ENCODE measurements around the gene DUSP23. TPM values are rescaled to one million over a fixed set of nuclear protein-coding genes. Genes with fewer than 3 reads are reported as not detected.

DUSP23 gene
- total RNA-seq, 4 donors from 2014 or later: 47.0 to 94.6 (median 77.2) TPM

- ATAC-seq: peak; percentile 57 to 60
- Histone ChIP-seq H3K36me3 (no peaks in the 10 kb centered on the region), H3K4me1 (peaks cover 0 to 10% of the 10 kb centered on the region in 2 donors), H3K9me3 (no peaks in the 10 kb centered on the region), H3K27ac (peak overlapping the region in 1 of 4 donors; percentile 63), H3K27me3 (peaks cover 0 to 2% (median 0%) of the 10 kb centered on the region in 3 donors), H3K4me3 (no peak overlapping the region)
- no peak for TF ChIP-seq POLR2A (IDR thresholded peaks at IDR 0.05)
- TF ChIP-seq, protein P1, sequence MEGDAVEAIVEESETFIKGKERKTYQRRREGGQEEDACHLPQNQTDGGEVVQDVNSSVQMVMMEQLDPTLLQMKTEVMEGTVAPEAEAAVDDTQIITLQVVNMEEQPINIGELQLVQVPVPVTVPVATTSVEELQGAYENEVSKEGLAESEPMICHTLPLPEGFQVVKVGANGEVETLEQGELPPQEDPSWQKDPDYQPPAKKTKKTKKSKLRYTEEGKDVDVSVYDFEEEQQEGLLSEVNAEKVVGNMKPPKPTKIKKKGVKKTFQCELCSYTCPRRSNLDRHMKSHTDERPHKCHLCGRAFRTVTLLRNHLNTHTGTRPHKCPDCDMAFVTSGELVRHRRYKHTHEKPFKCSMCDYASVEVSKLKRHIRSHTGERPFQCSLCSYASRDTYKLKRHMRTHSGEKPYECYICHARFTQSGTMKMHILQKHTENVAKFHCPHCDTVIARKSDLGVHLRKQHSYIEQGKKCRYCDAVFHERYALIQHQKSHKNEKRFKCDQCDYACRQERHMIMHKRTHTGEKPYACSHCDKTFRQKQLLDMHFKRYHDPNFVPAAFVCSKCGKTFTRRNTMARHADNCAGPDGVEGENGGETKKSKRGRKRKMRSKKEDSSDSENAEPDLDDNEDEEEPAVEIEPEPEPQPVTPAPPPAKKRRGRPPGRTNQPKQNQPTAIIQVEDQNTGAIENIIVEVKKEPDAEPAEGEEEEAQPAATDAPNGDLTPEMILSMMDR (IDR thresholded peaks at IDR 0.05 in 4 of 5, conservative IDR thresholded peaks at IDR 0.05 in 1 of 5): peak in 3 of 5 experiments; percentile 38 to 48 (median 47)
- intact Hi-C loops (cut with DNase I; ENCODE audit: low total_unique reads): loop anchor here (2.0 kb wide), 1 partner anchor 26 kb away; no protein-coding TSS in a partner anchor
- peak; percentile 26 to 38 for DNase-seq
- in situ Hi-C loops (cut with MboI; ENCODE audit: low sequenced_read_pairs in 4 of 4): no loop called here
Observed at GRCh38 chr1:159829273-159829634, 48.5 kb downstream of the DUSP23 start.

DNA sequence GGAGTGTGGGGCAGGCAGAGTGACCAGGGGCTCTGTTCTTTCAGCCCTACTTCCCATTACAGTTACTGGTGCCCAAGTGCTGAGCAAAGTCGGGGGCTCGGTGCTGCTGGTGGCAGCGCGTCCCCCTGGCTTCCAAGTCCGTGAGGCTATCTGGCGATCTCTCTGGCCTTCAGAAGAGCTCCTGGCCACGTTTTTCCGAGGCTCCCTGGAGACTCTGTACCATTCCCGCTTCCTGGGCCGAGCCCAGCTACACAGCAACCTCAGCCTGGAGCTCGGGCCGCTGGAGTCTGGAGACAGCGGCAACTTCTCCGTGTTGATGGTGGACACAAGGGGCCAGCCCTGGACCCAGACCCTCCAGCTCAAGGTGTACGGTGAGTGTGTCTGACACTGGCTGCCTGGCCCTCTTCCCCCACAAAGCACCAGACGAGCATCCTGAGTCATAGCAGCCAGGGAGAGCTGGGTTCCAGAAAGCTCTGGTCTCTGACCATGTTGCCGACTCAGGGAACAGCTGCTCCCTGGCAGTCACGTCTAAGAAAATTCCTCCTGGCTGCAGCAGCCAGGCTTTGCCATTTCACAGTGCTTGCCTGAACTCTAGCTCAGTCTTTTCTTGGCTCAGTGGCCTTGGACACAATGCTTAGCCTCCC lies 49.2 kb downstream of the DUSP23 start:
- H3K4me1 ChIP-seq: peaks cover 0 to 10% of the 10 kb centered on the region in 2 donors
- H3K9me3 ChIP-seq: no peaks in the 10 kb centered on the region
- intact Hi-C loops (cut with DNase I; ENCODE audit: low total_unique reads) (loop anchor here (2.0 kb wide), 2 partner anchors 25 to 49 kb away; partner anchors contain the start of gene DUSP23), in situ Hi-C loops (cut with MboI; ENCODE audit: low sequenced_read_pairs in 4 of 4) (no loop called here)
- no peaks in the 10 kb centered on the region for H3K36me3 ChIP-seq
- peak overlapping the region in 1 of 4 donors; percentile 63 for H3K27ac ChIP-seq
- TF ChIP-seq, protein P1 (IDR thresholded peaks at IDR 0.05 in 4 of 5, conservative IDR thresholded peaks at IDR 0.05 in 1 of 5): no peak
- TF ChIP-seq POLR2A (IDR thresholded peaks at IDR 0.05): no peak
- no peaks in the 10 kb centered on the region for H3K27me3 ChIP-seq
- H3K4me3 ChIP-seq: no peak overlapping the region
- peak; percentile 43 to 53 for DNase-seq
- peak; percentile 73 to 94 for ATAC-seq

DNA sequence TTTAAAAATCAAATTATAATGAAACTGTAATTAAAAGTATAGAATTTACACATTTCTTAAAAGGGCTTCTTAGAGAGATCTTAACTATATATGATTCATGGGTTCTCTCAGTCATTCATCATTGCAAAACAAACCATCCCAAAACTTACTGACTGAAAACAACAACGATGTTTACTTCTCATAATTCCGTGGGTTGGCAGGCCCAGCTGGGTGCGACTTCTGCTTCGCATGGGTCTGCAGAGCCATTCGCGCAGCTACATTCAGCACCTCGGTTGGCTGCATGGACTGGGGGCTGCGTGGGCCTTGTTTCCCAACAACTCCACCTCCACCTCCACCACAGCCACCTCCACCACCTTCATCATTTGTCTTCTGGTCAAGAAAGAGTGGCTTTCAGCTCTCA lies 50.0 kb downstream of the DUSP23 start:
- Histone ChIP-seq H3K27me3 (no peaks in the 10 kb centered on the region), H3K4me3 (no peak overlapping the region), H3K4me1 (peaks cover 0 to 14% of the 10 kb centered on the region in 2 donors), H3K27ac (no peak overlapping the region), H3K36me3 (no peaks in the 10 kb centered on the region), H3K9me3 (no peaks in the 10 kb centered on the region)
- ATAC-seq (no peak), DNase-seq (no peak)
- intact Hi-C loops (cut with DNase I; ENCODE audit: low total_unique reads) (loop anchor here (2.0 kb wide), 1 partner anchor 50 kb away; the partner anchor contains the start of gene DUSP23), in situ Hi-C loops (cut with MboI; ENCODE audit: low sequenced_read_pairs in 4 of 4) (no loop called here)
- TF ChIP-seq, protein P1 (IDR thresholded peaks at IDR 0.05 in 4 of 5, conservative IDR thresholded peaks at IDR 0.05 in 1 of 5): no peak
- no peak for TF ChIP-seq POLR2A (IDR thresholded peaks at IDR 0.05)

GRCh38 chr1:159831412-159832141 lies 50.8 kb downstream of the DUSP23 start:
- no peaks in the 10 kb centered on the region for H3K36me3 ChIP-seq
- no peak for TF ChIP-seq POLR2A (IDR thresholded peaks at IDR 0.05)
- TF ChIP-seq, protein P1 (IDR thresholded peaks at IDR 0.05 in 4 of 5, conservative IDR thresholded peaks at IDR 0.05 in 1 of 5): no peak
- H3K27ac ChIP-seq: no peak overlapping the region
- in situ Hi-C loops (cut with MboI; ENCODE audit: low sequenced_read_pairs in 4 of 4) (no loop called here), intact Hi-C loops (cut with DNase I; ENCODE audit: low total_unique reads) (loop anchor here (2.0 kb wide), 1 partner anchor 51 kb away; the partner anchor contains the start of gene DUSP23)
- ATAC-seq: no peak
- H3K4me1 ChIP-seq: peaks cover 0 to 15% of the 10 kb centered on the region in 2 donors
- H3K4me3 ChIP-seq: no peak overlapping the region
- no peaks in the 10 kb centered on the region for H3K9me3 ChIP-seq
- no peak for DNase-seq
- no peaks in the 10 kb centered on the region for H3K27me3 ChIP-seq

Other genes with a start within 250 kb of the DUSP23 start
- not detected for gene OR10J5, start 245.0 kb upstream of the DUSP23 start, total RNA-seq
- 1 to 10 TPM in 2 of 4 donors, not detected in 2; 1.5 to 4.1 TPM for gene APCS, start 193.1 kb upstream of the DUSP23 start, total RNA-seq
- 10 to 100 TPM in 2 of 4 donors, not detected in 2; 11.0 to 26.7 TPM for gene CRP, start 66.4 kb upstream of the DUSP23 start, total RNA-seq
- gene FCRL6, start 21.4 kb downstream of the DUSP23 start, total RNA-seq: not detected
- 1 to 10 TPM in 2 of 4 donors, under 1 TPM in 1, not detected in 1; 0.75 to 2.3 (median 2.0) TPM for gene SLAMF8, start 45.9 kb downstream of the DUSP23 start, total RNA-seq
- not detected for gene VSIG8, start 81.7 kb downstream of the DUSP23 start, total RNA-seq
- gene CFAP45, start 119.2 kb downstream of the DUSP23 start, total RNA-seq: not detected
- gene TAGLN2, start 144.5 kb downstream of the DUSP23 start, total RNA-seq: 10 to 100 TPM; 28.8 to 48.2 (median 37.5) TPM
- gene IGSF9, start 164.7 kb downstream of the DUSP23 start, total RNA-seq: under 1 TPM in 2 of 4 donors, not detected in 2; 0.10 to 0.11 TPM
- gene SLAMF9, start 173.3 kb downstream of the DUSP23 start, total RNA-seq: not detected